Glomerular endothelial cell (primary cell): Measurements from ENCODE around the gene VWA8. TPM values are rescaled to one million over a fixed set of nuclear protein-coding genes. Genes with fewer than 3 reads are reported as not detected.
"Not testable (repeated sequence)": the region's sequence is repeated elsewhere in the genome, so short reads cannot be mapped to it uniquely, and the experiment has no call there.

Experiments used
- DNase-seq: peaks from one replicate; pipeline ENCODE4 v3.0.0-alpha.2; 2011; ENCODE audit warnings: low read depth, low spot score; ENCODE audit errors: extremely low read depth
- total RNA-seq: library from RNA; depleted of rRNA; stranded (reverse); fragments of >200 nt; gene quantifications from 2 replicates; pipeline ENCODE4 v1.2.3, GENCODE V29; 2015

VWA8 gene
- total RNA-seq, 1 donor from 2014 or later = 11.4 TPM

GRCh38 chr13:41969072-41969471 lies 8.2 kb upstream of the VWA8 start:
- no peak for DNase-seq

- DNase-seq = no peak
Observed at GRCh38 chr13:41966671-41967070, 5.8 kb upstream of the VWA8 start.

DNA sequence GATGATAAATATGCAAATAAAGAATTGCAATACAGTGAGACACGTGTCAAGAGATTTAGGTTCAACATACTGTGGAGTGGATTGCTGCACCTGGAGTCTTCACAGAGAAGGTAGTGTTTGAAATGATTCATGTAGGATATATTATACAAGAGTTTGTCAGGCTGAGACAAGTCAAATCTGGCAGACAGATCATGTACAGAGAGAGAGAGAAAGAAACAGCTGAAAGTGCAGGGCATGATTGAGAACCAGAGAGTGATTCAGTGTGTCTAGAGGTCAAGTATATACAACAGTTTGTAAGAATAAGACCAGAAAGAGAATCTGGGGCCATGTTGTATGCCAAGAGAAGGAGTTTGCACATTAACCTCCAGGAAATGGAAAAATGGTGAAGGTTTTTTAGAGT lies 2.1 kb upstream of the VWA8 start:
- DNase-seq = no peak

DNA sequence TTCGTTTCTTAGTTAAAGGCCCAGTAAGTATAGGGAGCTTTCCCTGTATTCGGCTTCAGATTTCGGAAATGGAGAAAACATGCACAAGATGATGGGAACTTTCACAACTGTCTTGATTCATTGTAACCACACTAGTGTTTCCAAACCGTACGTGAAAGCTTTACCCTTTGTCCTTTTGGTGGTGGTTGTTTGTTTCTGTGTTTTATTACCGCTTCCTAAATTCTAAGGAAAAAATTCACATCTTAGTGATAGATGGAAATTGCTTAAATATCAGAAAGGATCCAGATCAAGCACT lies 504 bp upstream of the VWA8 start:
- DNase-seq = no peak

DNA sequence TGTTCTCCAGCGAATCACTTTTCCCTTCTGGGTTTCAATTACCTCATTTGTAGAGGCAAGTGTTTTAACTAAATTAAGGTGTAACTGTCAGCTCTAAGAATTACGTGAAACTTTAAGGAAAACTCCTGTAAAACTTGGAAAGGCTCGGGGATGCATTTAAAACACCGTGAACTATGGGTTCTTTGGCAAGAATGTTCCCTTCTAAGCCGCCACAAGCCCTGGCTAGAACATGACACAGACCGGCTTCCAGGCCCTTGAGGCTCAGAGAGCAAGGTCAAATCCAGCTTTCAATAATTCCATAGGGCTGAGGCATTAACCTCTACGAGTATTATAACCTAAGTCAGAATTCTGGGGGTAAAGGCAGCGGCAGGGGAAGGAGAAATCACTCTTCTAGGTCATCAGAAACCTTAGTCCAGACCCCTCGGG lies 685 bp downstream of the VWA8 start:
- no peak for DNase-seq

DNA sequence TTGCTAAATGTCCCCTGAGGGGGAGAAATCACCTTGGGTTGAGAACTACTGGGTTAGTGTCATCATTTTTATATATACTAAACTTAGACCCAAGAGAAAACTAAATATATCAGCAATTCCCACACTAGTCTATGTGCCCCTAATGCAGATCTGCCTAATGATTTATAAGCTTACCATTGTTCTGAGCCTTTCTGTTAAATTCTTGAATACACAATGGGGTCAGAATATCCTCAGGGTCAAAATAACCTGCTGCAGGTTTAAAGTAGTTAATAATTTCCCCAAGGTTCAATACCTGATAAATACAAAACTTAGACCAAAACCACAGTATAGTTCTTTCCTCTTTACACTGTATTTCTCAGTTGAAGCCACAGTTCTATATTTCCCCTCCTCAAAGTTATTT lies 4.6 kb downstream of the VWA8 start:
- no peak for DNase-seq

DNA sequence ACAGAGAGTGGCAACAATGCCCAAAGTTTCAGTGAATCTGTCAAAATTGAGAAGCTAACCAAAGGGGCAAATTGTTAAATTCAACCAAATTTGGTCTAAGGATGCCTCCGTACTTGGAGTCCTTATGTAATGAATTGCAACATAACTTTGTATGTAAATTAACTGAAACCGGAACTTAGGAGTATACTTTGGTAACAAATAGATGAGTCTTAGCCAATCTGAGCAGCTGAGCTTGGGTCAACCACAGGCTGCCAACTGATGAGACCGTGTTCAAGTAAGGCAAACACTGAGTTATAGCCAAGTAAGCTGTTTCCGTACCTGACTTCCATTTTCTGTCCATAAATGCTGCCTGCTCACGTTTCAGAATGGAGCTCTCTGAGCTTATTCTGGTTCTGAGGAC lies 5.3 kb downstream of the VWA8 start:
- no peak for DNase-seq

GRCh38 chr13:41954226-41954625 lies 6.7 kb downstream of the VWA8 start:
- DNase-seq = no peak

DNA sequence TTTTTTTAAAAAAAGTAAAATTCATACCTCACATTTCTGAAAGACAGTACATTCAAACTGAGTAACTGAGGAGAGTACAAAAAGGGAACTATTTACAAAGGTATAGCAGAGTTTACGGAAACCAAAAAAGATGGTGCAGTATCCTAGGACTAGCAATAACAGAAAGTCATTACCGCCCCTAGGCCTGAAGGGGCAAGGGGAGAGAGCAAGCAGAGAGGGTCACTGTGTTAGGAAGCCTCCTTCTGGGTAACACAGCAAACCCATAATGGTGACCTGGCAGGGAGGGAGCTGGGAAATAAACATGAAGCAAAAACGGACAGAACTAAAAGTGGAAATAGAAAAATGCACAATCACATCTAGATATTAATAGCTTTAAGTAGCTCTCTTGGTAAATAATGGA lies 8.2 kb downstream of the VWA8 start:
- DNase-seq = no peak

GRCh38 chr13:41949104-41949503 lies 11.8 kb downstream of the VWA8 start:
- not testable (repeated sequence) for DNase-seq

DNA sequence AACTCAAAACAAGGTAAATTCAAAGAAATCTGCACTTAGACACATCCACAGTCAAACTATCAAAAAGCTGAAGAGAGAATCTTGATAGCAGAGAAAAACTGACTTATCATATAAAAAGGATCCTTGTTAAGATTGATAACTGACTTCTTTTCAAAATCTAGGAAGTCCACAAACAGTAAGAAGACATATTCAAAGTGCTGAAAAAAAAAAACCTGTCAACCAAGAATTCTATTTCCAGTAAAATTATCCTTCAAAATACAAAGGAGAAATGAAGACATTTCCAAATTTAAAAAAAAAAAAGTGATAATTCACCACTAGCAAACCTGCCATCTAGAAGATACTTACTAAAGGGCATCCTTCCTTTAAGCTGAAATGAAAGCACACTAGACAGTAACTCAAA lies 15.0 kb downstream of the VWA8 start:
- DNase-seq = no peak

DNA sequence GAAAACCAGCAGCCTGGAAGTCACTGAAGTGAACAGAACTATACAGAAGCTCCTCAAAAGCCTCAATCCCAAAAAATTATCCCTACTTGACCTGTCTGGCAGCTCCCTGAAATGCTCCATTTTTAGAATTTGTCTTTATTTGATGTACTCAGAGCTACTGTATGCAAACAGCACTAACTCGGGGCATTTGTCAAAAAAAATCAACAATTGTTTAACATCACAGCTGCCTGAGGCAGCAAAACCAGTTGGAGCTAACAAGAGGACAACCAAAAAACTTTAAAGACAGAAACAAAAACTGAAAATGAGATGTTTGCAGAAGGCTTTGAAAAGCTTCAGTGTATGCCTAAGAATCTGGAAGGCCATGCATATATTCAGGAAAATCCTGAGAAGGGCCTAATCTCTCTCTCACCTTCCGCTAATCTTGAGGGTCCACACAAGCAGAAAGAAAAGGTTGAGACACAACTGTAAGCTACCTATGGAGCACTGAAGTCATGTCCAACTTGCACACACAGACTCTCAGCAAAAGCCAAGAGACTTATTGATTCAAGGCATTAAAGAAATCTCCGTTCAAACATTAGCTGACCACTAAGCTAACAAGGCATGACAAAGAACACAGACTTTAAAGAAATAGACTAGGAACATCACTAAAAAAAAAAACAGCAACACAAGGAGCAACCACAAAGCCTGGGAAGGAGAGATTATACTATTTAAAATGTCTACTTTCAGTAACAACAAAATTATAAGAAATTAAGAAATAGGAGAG lies 16.1 kb downstream of the VWA8 start:
- no peak for DNase-seq

GRCh38 chr13:41944229-41944628 lies 16.7 kb downstream of the VWA8 start:
- no peak for DNase-seq

GRCh38 chr13:41942462-41943094 lies 18.3 kb downstream of the VWA8 start:
- DNase-seq = no peak

DNA sequence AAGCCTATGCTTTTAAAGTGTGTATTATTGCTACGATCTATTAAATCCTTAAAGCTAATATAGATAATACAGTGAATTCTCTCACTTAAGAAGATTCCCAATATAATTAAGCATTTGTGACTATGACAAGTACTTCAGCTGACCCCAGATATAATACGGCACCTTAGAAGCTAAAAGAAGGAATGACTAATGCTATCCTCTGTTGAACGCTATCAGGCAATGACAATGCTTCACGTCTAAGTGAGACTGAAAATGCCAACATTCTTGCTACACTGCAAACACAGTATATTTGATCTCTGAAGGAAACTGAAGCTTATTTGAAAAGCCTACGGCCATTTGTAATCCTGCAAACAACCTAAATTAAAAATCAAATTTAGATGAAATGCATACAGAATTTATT lies 19.7 kb downstream of the VWA8 start:
- no peak for DNase-seq

DNA sequence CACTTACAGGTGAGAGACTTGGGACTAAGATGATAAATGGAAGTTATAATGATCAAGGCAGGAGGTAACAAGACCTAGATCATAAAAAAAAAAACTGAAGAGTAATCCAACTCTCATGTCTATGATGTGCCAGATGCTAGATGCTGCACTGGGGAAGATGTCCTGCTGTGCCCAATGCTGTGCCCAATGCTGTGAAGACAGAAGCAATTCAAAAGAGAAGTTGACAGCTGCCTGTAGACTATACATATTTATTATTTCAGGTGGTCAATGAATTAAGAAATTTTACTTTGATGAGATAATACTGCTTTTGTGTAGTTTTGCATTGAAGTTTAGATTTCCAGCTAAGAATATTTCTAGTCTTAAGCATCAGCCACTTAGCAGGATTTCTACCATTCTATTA lies 21.5 kb downstream of the VWA8 start:
- no peak for DNase-seq

DNA sequence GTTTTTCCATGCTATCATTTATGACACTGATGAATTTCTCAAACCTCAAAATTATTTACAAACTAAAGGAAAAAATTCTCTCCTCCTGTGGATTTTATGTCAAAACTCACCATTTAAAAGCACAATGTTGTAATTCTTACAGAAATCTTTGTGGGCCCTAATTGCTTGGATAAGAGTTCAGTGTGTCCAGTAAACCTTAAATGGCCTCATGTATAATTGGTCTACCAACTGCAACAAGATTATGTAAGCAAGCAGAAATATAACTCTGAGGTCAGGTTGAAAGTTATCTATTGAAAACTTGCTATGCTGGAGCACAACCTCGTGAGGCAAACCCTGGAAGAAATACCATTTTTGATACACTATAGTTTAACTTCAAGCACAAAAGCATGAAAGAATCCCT lies 22.0 kb downstream of the VWA8 start:
- no peak for DNase-seq

DNA sequence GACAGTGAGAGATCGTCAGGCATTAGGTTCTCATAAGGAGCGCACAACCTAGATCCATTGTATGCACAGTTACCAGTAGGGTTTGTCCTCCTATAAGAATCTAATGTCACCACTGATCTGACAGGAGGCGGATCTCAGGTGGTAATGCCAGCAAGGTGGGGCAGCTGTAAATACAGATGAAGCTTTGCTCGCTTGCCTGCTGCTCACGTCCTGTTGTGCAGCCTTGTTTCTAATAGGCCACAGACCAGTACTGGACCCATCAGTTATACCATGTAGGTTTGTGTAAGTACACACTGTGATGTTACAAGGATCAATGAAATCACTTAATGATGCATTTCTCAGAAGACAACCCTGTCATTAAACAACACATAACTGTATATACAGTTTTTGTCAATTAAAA lies 23.5 kb downstream of the VWA8 start:
- DNase-seq = no peak

DNA sequence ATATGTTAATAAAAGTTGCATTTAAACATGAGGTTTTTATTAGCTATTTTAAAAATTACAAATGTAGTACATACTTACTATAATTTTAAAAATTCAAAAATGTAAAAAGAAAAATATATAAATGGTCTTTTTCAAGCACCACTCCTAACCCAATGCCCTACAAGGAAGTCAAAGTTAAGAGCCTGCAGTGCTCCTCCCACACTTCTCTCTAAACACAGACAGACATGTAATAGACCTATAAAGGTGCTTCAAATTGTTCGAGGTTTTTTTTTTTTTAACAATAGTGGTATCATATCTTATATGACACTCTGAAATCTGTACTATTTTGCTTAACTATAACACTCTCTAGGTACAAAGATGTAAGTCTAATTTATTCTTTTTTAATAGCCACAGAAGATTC lies 25.4 kb downstream of the VWA8 start:
- DNase-seq = no peak

- DNase-seq = no peak
Observed at GRCh38 chr13:41934994-41935393, 25.9 kb downstream of the VWA8 start.

DNA sequence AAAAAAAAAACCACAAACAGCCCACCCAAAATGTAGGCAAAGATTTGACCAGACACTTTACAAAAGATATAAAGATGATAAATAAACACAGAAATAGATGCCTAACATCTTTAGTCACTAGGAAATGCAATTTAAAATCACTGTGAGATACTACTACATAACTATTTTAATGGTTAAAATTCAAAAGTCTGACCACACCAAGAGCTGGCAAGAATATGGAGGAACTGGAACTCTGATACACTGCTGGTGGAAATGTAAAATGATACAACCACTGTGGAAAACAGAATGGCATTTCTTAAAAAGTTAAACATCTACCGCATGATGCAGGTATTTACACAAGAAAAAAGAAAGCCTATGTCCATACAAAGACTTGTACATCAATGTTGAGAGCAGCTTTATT lies 26.8 kb downstream of the VWA8 start:
- no peak for DNase-seq

DNA sequence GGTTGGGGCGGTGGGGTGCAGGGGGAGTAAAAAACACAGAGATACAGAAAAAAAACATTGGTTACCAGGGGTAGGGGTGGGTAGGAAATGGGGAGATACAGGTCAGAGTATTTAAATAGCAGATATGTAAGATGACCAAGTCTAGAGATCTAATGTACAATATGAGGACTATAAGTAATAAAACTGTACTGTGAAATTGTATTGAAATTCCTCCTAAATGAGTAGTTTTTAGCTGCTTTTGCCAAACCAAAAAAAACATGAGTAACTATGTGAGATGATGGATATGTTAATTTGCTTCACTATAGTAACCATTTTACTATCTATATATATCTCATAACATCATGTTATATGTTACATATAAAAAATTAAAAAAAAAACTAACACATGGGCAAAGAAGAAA lies 29.6 kb downstream of the VWA8 start:
- no peak for DNase-seq

- DNase-seq = no peak
Observed at GRCh38 chr13:41930154-41930553, 30.8 kb downstream of the VWA8 start.
